GOT3 (cell line): Measurements from ENCODE around the gene MTA1.

Experiments
- DNase-seq: peaks from one replicate; lab custom pipeline; 2025; ENCODE audit warnings: mixed read lengths; lab: John Stamatoyannopoulos, UW

MTA1 gene

GRCh38 chr14:105424861-105425260, 5.2 kb downstream of the MTA1 start:
- no peak for DNase-seq

GRCh38 chr14:105425823-105426247, 6.2 kb downstream of the MTA1 start:
- no peak for DNase-seq

GRCh38 chr14:105426416-105427130, 6.9 kb downstream of the MTA1 start:
- no peak for DNase-seq

GRCh38 chr14:105427412-105427811, 7.8 kb downstream of the MTA1 start:
- DNase-seq, result no peak

- no peak for DNase-seq
Observed at GRCh38 chr14:105427936-105428485, 8.4 kb downstream of the MTA1 start.

- no peak for DNase-seq
Observed at GRCh38 chr14:105430042-105430441, 10.4 kb downstream of the MTA1 start.

- DNase-seq, result no peak
Observed at GRCh38 chr14:105430565-105430964, 10.9 kb downstream of the MTA1 start.

GRCh38 chr14:105431256-105431655, 11.6 kb downstream of the MTA1 start:
- no peak for DNase-seq

- DNase-seq, result no peak
Observed at GRCh38 chr14:105432657-105433056, 13.0 kb downstream of the MTA1 start.

- DNase-seq, result no peak
Observed at GRCh38 chr14:105433161-105433605, 13.6 kb downstream of the MTA1 start.

- DNase-seq, result no peak
Observed at GRCh38 chr14:105436402-105436801, 16.8 kb downstream of the MTA1 start.

GRCh38 chr14:105436891-105437722, 17.5 kb downstream of the MTA1 start:
- DNase-seq, result no peak

GRCh38 chr14:105437723-105438500, 18.3 kb downstream of the MTA1 start:
- DNase-seq, result no peak

GRCh38 chr14:105439179-105439578, 19.6 kb downstream of the MTA1 start:
- DNase-seq, result no peak

GRCh38 chr14:105439710-105440553, 20.3 kb downstream of the MTA1 start:
- DNase-seq, result no peak

GRCh38 chr14:105440554-105440900, 20.9 kb downstream of the MTA1 start:
- DNase-seq, result no peak

GRCh38 chr14:105440992-105441391, 21.4 kb downstream of the MTA1 start:
- DNase-seq, result no peak

- DNase-seq, result no peak
Observed at GRCh38 chr14:105442125-105442524, 22.5 kb downstream of the MTA1 start.

GRCh38 chr14:105442834-105443233, 23.2 kb downstream of the MTA1 start:
- DNase-seq, result no peak

GRCh38 chr14:105444859-105445258, 25.2 kb downstream of the MTA1 start:
- DNase-seq, result no peak

GRCh38 chr14:105445290-105445689, 25.7 kb downstream of the MTA1 start:
- DNase-seq, result no peak
